GM19043 (cell line): ENCODE results near the gene TCF4.

Experiments used
- ATAC-seq: cut with Tn5 transposase; IDR thresholded peaks from one replicate; pipeline ENCODE4 v1.9.1; 2021; ENCODE audit warnings: low read depth; ENCODE audit not compliant: unreplicated experiment

The TCF4 gene

GRCh38 chr18:55587418-55588110 lies 428 bp downstream of the TCF4 start:
- no peak for ATAC-seq

GRCh38 chr18:55585920-55586561 lies 2.0 kb downstream of the TCF4 start:
- ATAC-seq: no peak

- ATAC-seq: no peak
Measured at GRCh38 chr18:55585065-55585919, 2.7 kb downstream of the TCF4 start.

- ATAC-seq: no peak
Measured at GRCh38 chr18:55584201-55584600, 3.8 kb downstream of the TCF4 start.

GRCh38 chr18:55582325-55582724 lies 5.7 kb downstream of the TCF4 start:
- ATAC-seq: no peak

- no peak for ATAC-seq
Measured at GRCh38 chr18:55579501-55580270, 8.3 kb downstream of the TCF4 start.

GRCh38 chr18:55577812-55578539 lies 10.0 kb downstream of the TCF4 start:
- no peak for ATAC-seq

- no peak for ATAC-seq
Measured at GRCh38 chr18:55576001-55576400, 12.0 kb downstream of the TCF4 start.

- no peak for ATAC-seq
Measured at GRCh38 chr18:55575066-55575465, 12.9 kb downstream of the TCF4 start.

- no peak for ATAC-seq
Measured at GRCh38 chr18:55573386-55573785, 14.6 kb downstream of the TCF4 start.

GRCh38 chr18:55570966-55571365 lies 17.0 kb downstream of the TCF4 start:
- no peak for ATAC-seq

- ATAC-seq: no peak
Measured at GRCh38 chr18:55566456-55566935, 21.5 kb downstream of the TCF4 start.

- no peak for ATAC-seq
Measured at GRCh38 chr18:55559739-55560138, 28.3 kb downstream of the TCF4 start.

- ATAC-seq: no peak
Measured at GRCh38 chr18:55557211-55557610, 30.8 kb downstream of the TCF4 start.

GRCh38 chr18:55555395-55556027 lies 32.5 kb downstream of the TCF4 start:
- no peak for ATAC-seq

- ATAC-seq: no peak
Measured at GRCh38 chr18:55552526-55553189, 35.3 kb downstream of the TCF4 start.

- no peak for ATAC-seq
Measured at GRCh38 chr18:55551227-55551626, 36.8 kb downstream of the TCF4 start.

- ATAC-seq: no peak
Measured at GRCh38 chr18:55550471-55550870, 37.5 kb downstream of the TCF4 start.
